ENCODE data around the gene PNCK. TPM values are rescaled to one million over a fixed set of nuclear protein-coding genes. Genes with fewer than 3 reads are reported as not detected.
"Not testable (repeated sequence)": the region's sequence is repeated elsewhere in the genome, so short reads cannot be mapped to it uniquely, and the experiment has no call there.

Gene PNCK
- total RNA-seq, 2 donors from 2014 or later = 8.5 to 50.6 TPM

DNA sequence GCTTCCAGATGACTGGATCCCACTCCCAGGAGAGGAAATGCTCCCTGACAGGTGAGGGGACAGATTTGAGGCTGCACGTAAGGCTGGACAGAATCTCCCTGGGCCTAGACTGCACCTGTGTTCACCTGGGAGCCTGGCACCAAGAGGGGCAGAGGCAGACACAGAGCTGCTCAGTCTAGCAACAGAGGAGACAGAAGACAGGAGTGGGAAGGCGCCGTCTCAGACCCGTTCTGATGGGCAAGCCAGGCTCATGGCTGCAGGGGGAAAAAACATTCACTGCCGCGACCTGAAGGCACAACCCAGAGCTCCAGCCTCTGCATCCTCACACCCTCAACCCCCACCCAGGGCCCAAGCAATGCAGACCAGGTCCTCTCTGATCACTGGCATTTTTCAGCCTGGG lies 33.8 kb upstream of the PNCK start:
- Histone ChIP-seq H3K27me3 (replicated peaks; ENCODE audit: insufficient read depth) (no peaks in the 10 kb centered on the region), H3K27ac (no peak overlapping the region), H3K36me3 (no peaks in the 10 kb centered on the region), H3K4me1 (replicated peaks) (no peaks in the 10 kb centered on the region), H3K9me3 (no peaks in the 10 kb centered on the region), H3K4me3 (no peak overlapping the region)
- WGBS = 81% methylated on average over 6 of the region's 6 CpGs
- TF ChIP-seq, protein P1, sequence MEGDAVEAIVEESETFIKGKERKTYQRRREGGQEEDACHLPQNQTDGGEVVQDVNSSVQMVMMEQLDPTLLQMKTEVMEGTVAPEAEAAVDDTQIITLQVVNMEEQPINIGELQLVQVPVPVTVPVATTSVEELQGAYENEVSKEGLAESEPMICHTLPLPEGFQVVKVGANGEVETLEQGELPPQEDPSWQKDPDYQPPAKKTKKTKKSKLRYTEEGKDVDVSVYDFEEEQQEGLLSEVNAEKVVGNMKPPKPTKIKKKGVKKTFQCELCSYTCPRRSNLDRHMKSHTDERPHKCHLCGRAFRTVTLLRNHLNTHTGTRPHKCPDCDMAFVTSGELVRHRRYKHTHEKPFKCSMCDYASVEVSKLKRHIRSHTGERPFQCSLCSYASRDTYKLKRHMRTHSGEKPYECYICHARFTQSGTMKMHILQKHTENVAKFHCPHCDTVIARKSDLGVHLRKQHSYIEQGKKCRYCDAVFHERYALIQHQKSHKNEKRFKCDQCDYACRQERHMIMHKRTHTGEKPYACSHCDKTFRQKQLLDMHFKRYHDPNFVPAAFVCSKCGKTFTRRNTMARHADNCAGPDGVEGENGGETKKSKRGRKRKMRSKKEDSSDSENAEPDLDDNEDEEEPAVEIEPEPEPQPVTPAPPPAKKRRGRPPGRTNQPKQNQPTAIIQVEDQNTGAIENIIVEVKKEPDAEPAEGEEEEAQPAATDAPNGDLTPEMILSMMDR (IDR thresholded peaks at IDR 0.05) = no peak
- TF ChIP-seq POLR2AphosphoS5 (IDR thresholded peaks at IDR 0.05) = no peak
- no peak for TF ChIP-seq POLR2A (IDR thresholded peaks at IDR 0.05)
- intact Hi-C loops (cut with DNase I) = loop anchor here (10.0 kb wide), 1 partner anchor 153 kb away; no protein-coding TSS in a partner anchor
- DNase-seq (ENCODE audit: low spot score) = no peak

DNA sequence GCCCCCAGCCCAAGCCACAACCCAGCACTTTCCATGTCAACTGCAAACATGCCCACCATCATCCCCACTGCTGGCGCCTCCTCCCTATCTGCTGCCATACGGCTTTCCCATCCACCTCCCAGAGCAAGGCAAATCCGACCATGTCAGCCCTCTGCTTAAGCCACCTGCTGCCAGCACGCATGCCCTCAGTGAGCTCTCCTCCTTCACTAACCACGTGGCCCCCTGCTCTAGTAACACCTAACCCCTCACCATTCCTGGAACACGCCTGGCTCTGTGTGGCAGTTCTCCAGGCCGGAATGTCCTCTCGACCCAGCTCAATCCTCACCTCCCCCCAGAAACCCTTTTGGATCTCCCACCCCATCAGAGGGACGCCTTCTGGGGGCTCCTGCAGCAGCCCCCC lies 33.2 kb upstream of the PNCK start:
- H3K4me3 ChIP-seq = no peak overlapping the region
- TF ChIP-seq POLR2AphosphoS5 (IDR thresholded peaks at IDR 0.05) (no peak), POLR2A (IDR thresholded peaks at IDR 0.05) (no peak)
- TF ChIP-seq, protein P1 (IDR thresholded peaks at IDR 0.05) = no peak
- no peak for DNase-seq (ENCODE audit: low spot score)
- no peaks in the 10 kb centered on the region for H3K9me3 ChIP-seq
- no peaks in the 10 kb centered on the region for H3K4me1 ChIP-seq (replicated peaks)
- no peaks in the 10 kb centered on the region for H3K27me3 ChIP-seq (replicated peaks; ENCODE audit: insufficient read depth)
- H3K36me3 ChIP-seq = no peaks in the 10 kb centered on the region
- H3K27ac ChIP-seq = no peak overlapping the region
- 75% methylated on average over 9 of the region's 9 CpGs for WGBS
- intact Hi-C loops (cut with DNase I) = loop anchor here (10.0 kb wide), 1 partner anchor 152 kb away; no protein-coding TSS in a partner anchor

DNA sequence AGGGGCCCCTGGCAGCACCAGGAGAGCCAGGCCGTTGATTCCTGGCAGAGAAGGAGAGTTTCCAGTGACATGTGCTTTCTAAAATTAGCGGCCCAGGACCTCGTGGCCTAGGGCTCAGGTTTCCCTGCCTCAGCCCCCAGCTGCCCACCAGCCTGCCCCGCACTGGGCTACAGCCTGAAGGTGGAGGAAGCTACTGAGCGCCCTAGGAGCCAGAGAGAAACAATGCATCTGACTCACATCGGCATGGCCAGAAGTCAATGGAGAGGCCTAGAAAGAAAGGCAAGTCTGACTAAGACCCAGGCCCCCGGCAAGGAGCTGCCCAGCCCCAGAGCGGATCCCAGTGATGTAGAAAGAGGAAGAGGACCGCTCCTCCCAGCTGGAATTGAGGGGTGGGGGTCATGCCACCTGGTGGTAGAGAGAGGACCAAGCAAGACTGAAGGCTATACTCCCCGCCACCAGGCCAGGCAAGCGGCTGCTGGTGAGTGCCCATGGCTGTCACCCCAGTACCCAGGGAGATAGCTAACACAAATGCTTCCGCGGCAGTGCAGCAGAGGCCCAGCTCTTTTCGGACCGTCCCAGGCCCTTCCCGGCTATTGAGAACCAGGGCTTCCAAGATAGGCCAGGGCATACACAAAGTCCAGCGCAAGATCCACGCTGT lies 31.9 kb upstream of the PNCK start:
- H3K4me3 ChIP-seq; H3K9me3 ChIP-seq; H3K27ac ChIP-seq; H3K36me3 ChIP-seq; H3K27me3 ChIP-seq (replicated peaks; ENCODE audit: insufficient read depth); DNase-seq (ENCODE audit: low spot score); H3K4me1 ChIP-seq (replicated peaks): not testable (repeated sequence)
- intact Hi-C loops (cut with DNase I) = loop anchor here (10.0 kb wide), 1 partner anchor 151 kb away; no protein-coding TSS in a partner anchor
- WGBS = 90% methylated on average over 10 of the region's 18 CpGs

DNA sequence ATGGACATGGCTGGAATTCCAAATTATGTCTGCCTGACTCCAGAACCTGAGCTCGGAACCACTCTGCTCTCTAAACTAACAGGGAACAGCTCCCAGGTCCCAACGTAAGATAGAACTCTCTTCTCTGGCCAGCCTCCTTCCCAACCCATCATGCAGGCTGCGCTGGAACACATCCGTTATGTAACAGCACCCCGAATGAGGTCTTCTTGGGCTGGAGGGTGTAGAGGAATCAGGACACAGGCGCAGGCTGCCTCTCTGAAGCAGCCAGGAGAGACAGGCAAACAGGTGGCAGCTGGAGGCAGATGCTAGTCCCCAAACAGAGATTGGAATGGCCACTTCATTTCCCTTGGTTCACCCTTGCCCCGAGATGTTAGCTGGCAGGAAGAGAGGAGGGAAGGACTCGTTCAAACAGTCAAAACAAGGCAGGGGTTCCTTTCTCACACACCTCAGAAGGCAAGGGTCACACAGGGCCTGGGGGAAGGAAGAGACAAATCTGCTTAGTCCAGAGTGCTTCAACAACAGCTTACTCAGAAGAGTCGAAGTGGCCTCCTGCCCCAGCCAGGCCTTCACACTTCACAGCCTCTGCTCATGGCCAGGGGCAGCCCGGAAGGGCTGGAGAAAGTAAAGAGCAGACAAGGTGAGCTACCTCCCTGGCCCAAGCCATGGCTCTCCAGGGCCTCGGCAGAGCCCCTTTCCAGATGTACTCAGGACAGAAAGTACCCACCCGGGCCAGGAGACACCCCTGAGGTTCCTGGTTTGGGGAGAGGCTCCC lies 31.2 kb upstream of the PNCK start:
- not testable (repeated sequence) for H3K4me1 ChIP-seq (replicated peaks); H3K9me3 ChIP-seq; H3K27me3 ChIP-seq (replicated peaks; ENCODE audit: insufficient read depth); DNase-seq (ENCODE audit: low spot score); H3K36me3 ChIP-seq; H3K4me3 ChIP-seq
- 59% methylated on average over 6 of the region's 12 CpGs for WGBS
- intact Hi-C loops (cut with DNase I) = loop anchor here (10.0 kb wide), 1 partner anchor 150 kb away; no protein-coding TSS in a partner anchor
- peak overlapping the region in 1 of 2 donors; percentile 18 for H3K27ac ChIP-seq

DNA sequence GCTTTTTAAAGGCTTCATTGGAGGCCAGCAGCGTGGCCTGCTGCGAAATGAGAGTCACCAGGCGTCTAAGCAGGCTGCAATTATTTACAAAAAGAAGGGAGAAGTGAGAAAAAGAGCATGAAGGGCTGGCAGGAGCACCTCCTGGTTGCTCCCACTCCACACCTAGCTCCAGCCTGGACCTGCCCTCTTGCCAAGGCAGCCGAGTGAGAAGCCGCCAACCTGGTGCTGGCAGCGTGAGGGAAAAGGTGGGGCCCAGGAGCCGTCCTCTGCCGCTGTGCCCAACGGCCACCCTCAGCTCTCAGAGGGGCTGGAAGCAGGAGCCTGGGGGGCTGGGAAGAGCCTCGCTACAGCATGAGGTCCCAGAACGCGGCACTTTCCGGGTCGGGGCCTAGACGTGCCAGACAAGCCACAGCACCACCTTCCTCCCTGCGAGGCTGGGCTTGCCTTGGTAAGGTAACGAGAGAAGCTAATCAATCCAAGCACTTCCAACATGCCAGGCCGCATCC lies 30.5 kb upstream of the PNCK start:
- Histone ChIP-seq H3K4me1 (replicated peaks) (no peaks in the 10 kb centered on the region), H3K36me3 (no peaks in the 10 kb centered on the region), H3K27me3 (replicated peaks; ENCODE audit: insufficient read depth) (no peaks in the 10 kb centered on the region), H3K27ac (peak overlapping the region in 1 of 2 donors; percentile 18), H3K4me3 (no peak overlapping the region), H3K9me3 (no peaks in the 10 kb centered on the region)
- intact Hi-C loops (cut with DNase I) = loop anchor here (10.0 kb wide), 1 partner anchor 149 kb away; no protein-coding TSS in a partner anchor
- TF ChIP-seq POLR2A (IDR thresholded peaks at IDR 0.05) (no peak), POLR2AphosphoS5 (IDR thresholded peaks at IDR 0.05) (no peak)
- TF ChIP-seq, protein P1 (IDR thresholded peaks at IDR 0.05) = no peak
- peak; percentile 17 for DNase-seq (ENCODE audit: low spot score)
- WGBS = 59% methylated on average over 10 of the region's 18 CpGs

Data from prostate gland (tissue), 2 donors.